Skeletal muscle cell (primary cell): ENCODE measurements around the gene ENO2.
A peak's percentile ranks its signal among the peaks of the same experiment; 100 is the strongest.

ENCODE experiments used
- DNase-seq: peaks from one replicate; pipeline ENCODE4 v3.0.0-alpha.2; 2010; ENCODE audit warnings: low read depth
- H3K4me3 ChIP-seq: 2 replicates; pipeline ENCODE4 v1.5.1; 2011; ENCODE audit warnings: low read depth, mild to moderate bottlenecking, control low read depth, low read length, moderate library complexity

Gene ENO2

GRCh38 chr12:6970096-6970527 is 55.7 kb downstream of the ENO2 start:
- no peak for DNase-seq
- H3K4me3 ChIP-seq, result peak overlapping the region; percentile 99
